H9 (cell line): ENCODE measurements around the gene SYNGAP1. TPM values are rescaled to one million over a fixed set of nuclear protein-coding genes. Genes with fewer than 3 reads are reported as not detected.

Experiments
- DNase-seq: peaks from one replicate; pipeline ENCODE4 v3.0.0-alpha.2; 2017
- H2AFZ ChIP-seq: one replicate; pipeline ENCODE4 v1.6.1; 2013; ENCODE audit warnings: mild to moderate bottlenecking, low read length, control low read depth, moderate library complexity
- H2AK5ac ChIP-seq: 2 replicates; pipeline ENCODE4 v1.6.1; 2013; ENCODE audit warnings: low read length, control low read depth, mixed read lengths; ENCODE audit not compliant: insufficient read length
- H2BK120ac ChIP-seq: one replicate; pipeline ENCODE4 v1.6.1; 2013; ENCODE audit warnings: low read depth, mild to moderate bottlenecking, low read length, control low read depth, inconsistent platforms; ENCODE audit not compliant: poor library complexity, severe bottlenecking
- H2BK12ac ChIP-seq: 2 replicates; pipeline ENCODE4 v1.6.1; 2013; ENCODE audit warnings: low read length, control low read depth, mixed read lengths, low read depth; ENCODE audit not compliant: insufficient read length
- H2BK15ac ChIP-seq: 2 replicates; pipeline ENCODE4 v1.6.1; 2013; ENCODE audit warnings: low read depth, low read length, control low read depth
- H2BK20ac ChIP-seq: one replicate; pipeline ENCODE4 v1.6.1; 2013; ENCODE audit warnings: low read depth, mild to moderate bottlenecking, low read length, control low read depth, inconsistent platforms; ENCODE audit not compliant: poor library complexity, severe bottlenecking
- H2BK5ac ChIP-seq: 2 replicates; pipeline ENCODE4 v1.6.1; 2013; ENCODE audit warnings: low read length, control low read depth, mixed read lengths; ENCODE audit not compliant: insufficient read length
- H3K14ac ChIP-seq: 2 replicates; pipeline ENCODE4 v1.6.1; 2013; ENCODE audit warnings: low read length, control low read depth; ENCODE audit not compliant: insufficient read depth
- H3K18ac ChIP-seq: 2 replicates; pipeline ENCODE4 v1.6.1; 2013; ENCODE audit warnings: low read depth, mild to moderate bottlenecking, mixed read lengths, low read length, control low read depth; ENCODE audit not compliant: insufficient read length
- H3K23ac ChIP-seq: 2 replicates; pipeline ENCODE4 v1.6.1; 2013; ENCODE audit warnings: low read length, control low read depth, mixed read lengths, low read depth; ENCODE audit not compliant: insufficient read length
- H3K23me2 ChIP-seq: 2 replicates; pipeline ENCODE4 v1.6.1; 2013; ENCODE audit warnings: low read depth, mild to moderate bottlenecking, mixed read lengths, low read length, control low read depth; ENCODE audit not compliant: insufficient read length, poor library complexity, severe bottlenecking
- H3K27ac ChIP-seq: 2 replicates; pipeline ENCODE4 v1.5.1; 2013; ENCODE audit warnings: low read length, control low read depth, mixed read lengths, low read depth; ENCODE audit not compliant: insufficient read length
- H3K27me3 ChIP-seq: 2 replicates; pipeline ENCODE4 v1.6.1; 2013; ENCODE audit warnings: low read length, control low read depth, inconsistent platforms; ENCODE audit not compliant: insufficient read depth
- H3K4ac ChIP-seq: 2 replicates; pipeline ENCODE4 v1.6.1; 2013; ENCODE audit warnings: low read depth, mild to moderate bottlenecking, control low read depth, inconsistent platforms, low read length, moderate library complexity
- H3K4me1 ChIP-seq: 2 replicates; pipeline ENCODE4 v1.6.1; 2013; ENCODE audit warnings: low read length, control low read depth, inconsistent platforms; ENCODE audit not compliant: insufficient read depth
- H3K4me2 ChIP-seq: 2 replicates; pipeline ENCODE4 v1.6.1; 2013; ENCODE audit warnings: low read length, control low read depth, mixed read lengths; ENCODE audit not compliant: insufficient read length, insufficient read depth
- H3K56ac ChIP-seq: 2 replicates; pipeline ENCODE4 v1.6.1; 2013; ENCODE audit warnings: low read depth, mild to moderate bottlenecking, mixed read lengths, low read length, control low read depth; ENCODE audit not compliant: insufficient read length
- H3K79me1 ChIP-seq: 2 replicates; pipeline ENCODE4 v1.6.1; 2013; ENCODE audit warnings: low read depth, mild to moderate bottlenecking, moderate library complexity, low read length, control low read depth, inconsistent platforms; ENCODE audit not compliant: insufficient read depth, poor library complexity, severe bottlenecking
- H3K79me2 ChIP-seq: 2 replicates; pipeline ENCODE4 v1.6.1; 2013; ENCODE audit warnings: low read length, control low read depth, inconsistent platforms; ENCODE audit not compliant: insufficient read depth
- H3K9ac ChIP-seq: 2 replicates; pipeline ENCODE4 v1.6.1; 2013; ENCODE audit warnings: low read length, control low read depth, mixed read lengths; ENCODE audit not compliant: insufficient read length; ENCODE audit errors: extremely low read depth
- H3K9me3 ChIP-seq: one replicate; pipeline ENCODE4 v1.6.1; 2013; ENCODE audit warnings: low read depth, low read length, inconsistent platforms; ENCODE audit not compliant: control insufficient read depth
- H3T11ph ChIP-seq: one replicate; pipeline ENCODE4 v1.6.1; 2013; ENCODE audit warnings: mild to moderate bottlenecking, low read length, control low read depth, inconsistent platforms
- H4K20me1 ChIP-seq: one replicate; pipeline ENCODE4 v1.6.1; 2013; ENCODE audit not compliant: control insufficient read depth, insufficient read length, insufficient read depth
- H4K5ac ChIP-seq: 2 replicates; pipeline ENCODE4 v1.6.1; 2013; ENCODE audit warnings: low read depth, mild to moderate bottlenecking, mixed read lengths, low read length, control low read depth; ENCODE audit not compliant: insufficient read length
- H4K8ac ChIP-seq: replicated peaks from 2 replicates; pipeline ENCODE4 v1.6.1; 2013; ENCODE audit warnings: low read length, control low read depth, mixed read lengths, low read depth; ENCODE audit not compliant: insufficient read length
- H4K91ac ChIP-seq: 2 replicates; pipeline ENCODE4 v1.6.1; 2013; ENCODE audit warnings: low read depth, mild to moderate bottlenecking, moderate library complexity, mixed read lengths, low read length, control low read depth; ENCODE audit not compliant: insufficient read length
- H3K27ac Mint-ChIP-seq, 3 experiments: 2 replicates in 2 of 3; 3 replicates in 1 of 3; pipeline ENCODE4 v1.8.0; 2020 to 2021; ENCODE audit warnings: mixed read lengths in 3 of 3, mild to moderate bottlenecking in 1 of 3, moderate library complexity in 1 of 3
- H3K27me3 Mint-ChIP-seq: 2 replicates; pipeline ENCODE4 v1.8.0; 2021; ENCODE audit warnings: low read depth, mild to moderate bottlenecking, moderate library complexity, mixed read lengths
- H3K36me3 Mint-ChIP-seq, 3 experiments: 2 replicates in 2 of 3; 3 replicates in 1 of 3; pipeline ENCODE4 v1.8.0; 2020 to 2021; ENCODE audit warnings: low read depth in 3 of 3, mixed read lengths in 3 of 3; ENCODE audit not compliant: insufficient read depth in 1 of 3
- H3K4me1 Mint-ChIP-seq, 2 experiments: 2 replicates each; pipeline ENCODE4 v1.8.0; 2020; ENCODE audit warnings: mixed read lengths in 2 of 2
- H3K4me3 Mint-ChIP-seq, 2 experiments: 2 replicates in 1 of 2; 3 replicates in 1 of 2; pipeline ENCODE4 v1.8.0; 2020 to 2021; ENCODE audit warnings: mild to moderate bottlenecking in 2 of 2, mixed read lengths in 2 of 2, moderate library complexity in 1 of 2
- H3K9me3 Mint-ChIP-seq, 2 experiments: 2 replicates in 1 of 2; 3 replicates in 1 of 2; pipeline ENCODE4 v1.8.0; 2020; ENCODE audit warnings: mild to moderate bottlenecking in 2 of 2, mixed read lengths in 2 of 2, moderate library complexity in 1 of 2
- WGBS: extraction: QIAGEN DNeasy Blood & Tissue Kit; methylation state at CpG from one replicate; pipeline ENCODE4 v1.1.7; 2013; ENCODE audit warnings: missing lambda C conversion rate, low lambda C conversion rate, mixed read lengths; ENCODE audit not compliant: insufficient read length; ENCODE audit errors: extremely low coverage; 5-methylcytosine and 5-hydroxymethylcytosine counted together
- total RNA-seq: library from RNA; stranded (reverse); gene quantifications from 2 replicates; pipeline ENCODE4 v1.2.1, GENCODE V29; 2021
- TF ChIP-seq, protein P1 (sequence below): fragments of 200-600 bp; sonication (generic); conservative IDR thresholded peaks from 3 replicates; pipeline ENCODE4 v1.8.0; 2021; ENCODE audit warnings: antibody characterized with exemption, mild to moderate bottlenecking

SYNGAP1 gene
- total RNA-seq, 1 experiment from 2014 or later: 121 TPM

DNA sequence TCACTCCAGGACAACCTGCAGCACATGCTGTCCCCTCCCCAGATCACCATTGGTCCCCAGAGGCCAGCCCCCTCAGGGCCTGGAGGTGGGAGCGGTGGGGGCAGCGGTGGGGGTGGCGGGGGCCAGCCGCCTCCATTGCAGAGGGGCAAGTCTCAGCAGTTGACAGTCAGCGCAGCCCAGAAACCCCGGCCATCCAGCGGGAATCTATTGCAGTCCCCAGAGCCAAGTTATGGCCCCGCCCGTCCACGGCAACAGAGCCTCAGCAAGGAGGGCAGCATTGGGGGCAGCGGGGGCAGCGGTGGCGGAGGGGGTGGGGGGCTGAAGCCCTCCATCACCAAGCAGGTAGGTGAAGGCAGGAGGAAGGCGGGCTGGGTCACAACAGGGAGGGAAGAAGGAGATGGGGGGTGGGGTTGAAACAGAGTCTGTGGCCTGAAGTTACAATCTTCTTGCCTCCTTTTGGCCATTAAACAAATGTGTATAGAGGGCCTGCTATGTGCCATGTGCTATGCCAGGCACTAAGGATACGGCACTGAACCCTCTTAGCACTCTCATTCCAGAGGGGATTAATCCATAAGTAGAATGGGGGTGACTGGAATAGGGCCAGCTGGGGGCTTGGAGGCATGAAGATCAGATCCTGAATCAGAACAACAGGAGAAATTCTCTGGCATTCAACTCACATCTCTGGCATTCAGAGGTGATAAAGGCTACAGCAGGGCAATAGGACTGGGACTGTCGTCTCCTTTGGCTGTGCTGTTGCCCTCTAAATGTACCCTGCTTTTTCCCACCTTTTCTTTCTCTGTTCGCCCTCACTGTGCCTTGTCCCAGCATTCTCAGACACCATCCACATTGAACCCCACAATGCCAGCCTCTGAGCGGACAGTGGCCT, 24.0 kb downstream of the SYNGAP1 start:
- H2AFZ ChIP-seq: no peak overlapping the region
- H2BK20ac ChIP-seq: no peak overlapping the region
- DNase-seq: no peak
- no peak overlapping the region for H3K56ac ChIP-seq
- H3K79me2 ChIP-seq: no peaks in the 10 kb centered on the region
- no peak overlapping the region for H4K5ac ChIP-seq
- H2BK5ac ChIP-seq: no peak overlapping the region
- no peak overlapping the region for H2BK120ac ChIP-seq
- H2BK12ac ChIP-seq: no peak overlapping the region
- peaks cover 73 to 95% (median 91%) of the 10 kb centered on the region in 3 experiments for H3K36me3 Mint-ChIP-seq
- H3K9ac ChIP-seq: no peak overlapping the region
- H3K27me3 ChIP-seq: no peaks in the 10 kb centered on the region
- no peak overlapping the region for H3K27ac ChIP-seq
- H3K4me3 Mint-ChIP-seq: no peak overlapping the region; a peak in 1 of 5 replicates
- no peak overlapping the region for H3T11ph ChIP-seq
- H3K27ac Mint-ChIP-seq: peak overlapping the region in 1 of 3 experiments; percentile 62; a peak in 1 of 7 replicates
- no peak overlapping the region for H2BK15ac ChIP-seq
- H4K91ac ChIP-seq: no peak overlapping the region
- no peaks in the 10 kb centered on the region for H4K20me1 ChIP-seq
- no peaks in the 10 kb centered on the region for H3K9me3 ChIP-seq
- H3K4me2 ChIP-seq: no peak overlapping the region
- no peak overlapping the region for H2AK5ac ChIP-seq
- H3K79me1 ChIP-seq: no peaks in the 10 kb centered on the region
- no peak overlapping the region for H4K8ac ChIP-seq
- peaks cover 0 to 3% of the 10 kb centered on the region in 2 experiments; a peak in 1 of 4 replicates for H3K4me1 Mint-ChIP-seq
- no CpG with 5 or more reads among the region's 18 CpGs for WGBS
- TF ChIP-seq, protein P1, sequence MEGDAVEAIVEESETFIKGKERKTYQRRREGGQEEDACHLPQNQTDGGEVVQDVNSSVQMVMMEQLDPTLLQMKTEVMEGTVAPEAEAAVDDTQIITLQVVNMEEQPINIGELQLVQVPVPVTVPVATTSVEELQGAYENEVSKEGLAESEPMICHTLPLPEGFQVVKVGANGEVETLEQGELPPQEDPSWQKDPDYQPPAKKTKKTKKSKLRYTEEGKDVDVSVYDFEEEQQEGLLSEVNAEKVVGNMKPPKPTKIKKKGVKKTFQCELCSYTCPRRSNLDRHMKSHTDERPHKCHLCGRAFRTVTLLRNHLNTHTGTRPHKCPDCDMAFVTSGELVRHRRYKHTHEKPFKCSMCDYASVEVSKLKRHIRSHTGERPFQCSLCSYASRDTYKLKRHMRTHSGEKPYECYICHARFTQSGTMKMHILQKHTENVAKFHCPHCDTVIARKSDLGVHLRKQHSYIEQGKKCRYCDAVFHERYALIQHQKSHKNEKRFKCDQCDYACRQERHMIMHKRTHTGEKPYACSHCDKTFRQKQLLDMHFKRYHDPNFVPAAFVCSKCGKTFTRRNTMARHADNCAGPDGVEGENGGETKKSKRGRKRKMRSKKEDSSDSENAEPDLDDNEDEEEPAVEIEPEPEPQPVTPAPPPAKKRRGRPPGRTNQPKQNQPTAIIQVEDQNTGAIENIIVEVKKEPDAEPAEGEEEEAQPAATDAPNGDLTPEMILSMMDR: no peak
- H3K9me3 Mint-ChIP-seq: no peaks in the 10 kb centered on the region
- H3K27me3 Mint-ChIP-seq: no peaks in the 10 kb centered on the region; the same call in 1 of the 2 replicates
- H3K4me1 ChIP-seq: no peaks in the 10 kb centered on the region
- H3K18ac ChIP-seq: no peak overlapping the region
- no peaks in the 10 kb centered on the region for H3K23me2 ChIP-seq
- no peak overlapping the region for H3K14ac ChIP-seq
- H3K23ac ChIP-seq: no peak overlapping the region
- no peak overlapping the region for H3K4ac ChIP-seq
